GM19324 (cell line): ENCODE data around the gene OVOL3.
"Not testable (repeated sequence)": the region's sequence is repeated elsewhere in the genome, so short reads cannot be mapped to it uniquely, and the experiment has no call there.

Experiments used
- ATAC-seq: cut with Tn5 transposase; IDR thresholded peaks from one replicate; pipeline ENCODE4 v1.9.1; 2021; ENCODE audit warnings: mild to moderate bottlenecking, moderate library complexity; ENCODE audit not compliant: unreplicated experiment, low FRiP score

The OVOL3 gene

GRCh38 chr19:36110487-36111199, at the start of gene OVOL3:
TSS of gene OVOL3 (plus strand) at chr19:36111143. CDS start at chr19:36111203, 60 bp downstream.
- ATAC-seq, result no peak

DNA sequence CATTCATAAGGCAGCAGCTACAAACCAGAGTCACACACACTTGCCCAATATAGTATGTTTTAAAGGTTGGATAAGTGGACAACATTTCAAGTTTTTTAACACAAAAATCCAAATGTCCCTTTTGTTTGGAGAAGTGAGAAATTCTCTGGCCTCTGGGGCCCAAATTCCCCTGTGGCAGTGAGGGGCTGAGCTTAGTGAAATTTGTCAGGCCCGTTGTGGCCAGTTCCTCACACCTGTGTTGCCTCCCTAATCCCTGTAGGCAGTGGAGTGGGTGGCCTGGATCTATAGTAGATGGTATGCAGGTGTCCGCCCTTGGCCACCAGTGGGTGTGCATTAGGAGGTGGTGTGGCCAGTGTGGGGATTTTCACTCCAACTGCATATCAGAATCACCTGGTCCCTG, 49.6 kb upstream of the OVOL3 start:
- ATAC-seq, result no peak

DNA sequence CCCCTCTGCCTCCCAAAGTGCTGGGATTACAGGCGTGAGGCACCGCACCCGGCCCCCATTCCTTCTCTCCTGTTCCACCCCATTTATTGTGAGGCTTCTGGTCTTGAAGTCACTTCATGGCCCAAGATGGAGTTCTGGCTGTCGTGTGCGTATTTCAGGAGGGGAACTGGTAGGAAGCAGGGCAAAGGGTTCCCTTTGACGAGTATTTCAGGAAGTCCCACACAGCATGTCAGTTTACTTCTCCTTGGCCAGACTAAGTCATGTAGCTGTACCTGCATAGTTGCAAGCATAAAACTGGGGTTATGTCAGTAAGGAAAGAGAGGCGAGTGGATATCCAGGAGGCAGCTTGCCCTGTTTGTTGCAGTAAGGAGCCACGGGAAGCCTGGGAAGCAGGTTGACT, 46.1 kb upstream of the OVOL3 start:
- no peak for ATAC-seq

DNA sequence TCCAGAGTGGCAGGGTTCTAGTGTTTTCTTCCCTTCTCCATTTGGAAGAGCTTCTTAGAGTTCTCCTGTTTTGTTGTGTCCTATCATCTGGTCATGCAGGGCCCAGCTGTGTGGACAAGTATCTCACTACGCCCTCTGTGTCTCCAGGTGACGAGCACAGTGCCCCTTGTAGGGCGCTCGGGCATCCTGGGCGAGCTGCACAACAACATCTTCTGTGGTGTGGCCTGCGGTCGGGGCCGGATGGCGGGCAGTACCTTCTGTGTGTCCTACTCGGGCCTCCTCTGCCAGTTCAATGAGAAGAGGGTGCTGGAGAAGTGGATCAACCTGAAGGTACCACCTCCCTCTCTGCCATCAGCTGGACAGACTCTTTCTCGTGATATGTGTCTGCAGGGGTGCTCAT, 43.3 kb upstream of the OVOL3 start:
- no peak for ATAC-seq

- ATAC-seq, result not testable (repeated sequence)
Measured at GRCh38 chr19:36068810-36069499, 42.0 kb upstream of the OVOL3 start.

DNA sequence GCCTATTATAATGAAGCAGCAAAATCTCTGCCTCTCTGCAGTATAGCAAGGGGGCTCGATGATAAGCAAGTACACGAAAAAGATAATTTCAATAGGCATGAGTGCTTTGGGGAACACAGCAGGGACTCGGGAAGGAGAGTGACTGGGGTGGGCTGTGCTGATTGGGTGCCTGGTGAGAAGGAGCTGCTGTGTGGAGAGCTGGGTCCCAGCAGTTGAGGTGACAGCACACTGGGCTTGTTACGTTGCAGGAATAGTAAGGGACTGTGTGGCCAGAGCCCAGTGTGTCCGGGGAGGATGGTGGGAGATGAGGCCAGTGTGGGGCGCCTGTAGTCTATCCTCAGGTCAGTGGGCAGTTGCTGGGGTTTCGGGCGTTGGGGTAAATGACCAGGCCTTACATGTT, 38.9 kb upstream of the OVOL3 start:
- no peak for ATAC-seq

- ATAC-seq, result no peak
Measured at GRCh38 chr19:36073121-36073876, 37.6 kb upstream of the OVOL3 start.

GRCh38 chr19:36079389-36079945, 31.5 kb upstream of the OVOL3 start:
- no peak for ATAC-seq

DNA sequence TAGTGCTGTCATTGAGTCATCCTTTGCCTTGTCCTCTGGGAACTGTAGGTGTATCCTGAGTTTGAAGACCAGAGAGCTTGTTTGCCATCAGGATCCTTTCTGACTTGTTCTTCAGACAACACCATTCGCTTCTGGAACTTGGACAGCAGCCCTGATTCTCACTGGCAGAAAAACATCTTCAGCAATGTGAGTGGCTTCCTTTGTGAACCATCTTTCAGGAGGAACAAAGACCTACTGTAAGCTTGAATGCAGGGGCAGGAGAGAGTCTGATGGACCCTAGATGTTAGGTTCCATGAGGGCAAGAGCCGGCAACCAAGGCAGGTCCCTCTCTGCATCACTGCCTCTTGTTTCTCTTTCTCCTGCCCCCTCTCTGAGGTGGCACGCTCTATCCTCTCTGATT, 29.6 kb upstream of the OVOL3 start:
- no peak for ATAC-seq

GRCh38 chr19:36081894-36082293, 29.0 kb upstream of the OVOL3 start:
- ATAC-seq, result no peak

GRCh38 chr19:36082916-36083315, 28.0 kb upstream of the OVOL3 start:
- ATAC-seq, result no peak

GRCh38 chr19:36084231-36085009, 26.5 kb upstream of the OVOL3 start:
- no peak for ATAC-seq

GRCh38 chr19:36086326-36086725, 24.6 kb upstream of the OVOL3 start:
- no peak for ATAC-seq

GRCh38 chr19:36089847-36090246, 21.1 kb upstream of the OVOL3 start:
- no peak for ATAC-seq

DNA sequence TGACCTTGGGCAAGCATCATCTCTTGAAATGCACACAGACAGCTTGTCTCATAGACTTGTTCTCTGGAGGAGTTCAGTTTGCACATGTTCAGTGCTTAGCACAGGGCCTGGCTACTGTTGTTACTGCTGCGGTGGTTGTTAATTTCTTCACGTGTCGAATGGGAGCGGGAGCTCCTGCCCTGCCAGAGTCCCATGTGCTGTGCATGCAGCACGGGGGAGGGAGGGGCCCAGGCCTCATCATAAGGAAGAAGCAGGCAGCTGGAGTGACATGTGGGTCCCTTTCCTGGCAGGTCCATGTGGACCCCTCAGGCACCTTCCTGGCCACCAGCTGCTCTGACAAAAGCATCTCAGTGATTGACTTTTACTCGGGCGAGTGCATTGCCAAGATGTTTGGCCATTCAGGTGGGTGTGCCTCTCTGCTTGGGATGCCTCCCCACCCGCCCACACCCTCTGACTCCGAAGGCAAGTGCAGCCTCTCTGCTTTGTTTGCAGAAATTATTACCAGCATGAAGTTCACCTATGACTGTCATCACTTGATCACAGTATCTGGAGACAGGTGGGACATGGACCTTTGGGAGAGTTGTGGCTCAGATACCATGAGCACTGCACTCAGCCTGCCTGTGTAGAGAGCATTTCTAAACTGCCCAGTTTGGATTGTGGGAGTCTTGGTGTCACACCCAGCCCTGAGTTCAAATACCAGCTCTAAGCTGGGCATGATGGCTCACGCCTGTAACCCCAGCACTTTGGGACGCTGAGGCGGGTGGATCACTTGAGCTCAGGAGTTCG, 19.8 kb upstream of the OVOL3 start:
- no peak for ATAC-seq

- ATAC-seq, result no peak
Measured at GRCh38 chr19:36092566-36092965, 18.4 kb upstream of the OVOL3 start.

- ATAC-seq, result no peak
Measured at GRCh38 chr19:36093146-36093662, 17.7 kb upstream of the OVOL3 start.

DNA sequence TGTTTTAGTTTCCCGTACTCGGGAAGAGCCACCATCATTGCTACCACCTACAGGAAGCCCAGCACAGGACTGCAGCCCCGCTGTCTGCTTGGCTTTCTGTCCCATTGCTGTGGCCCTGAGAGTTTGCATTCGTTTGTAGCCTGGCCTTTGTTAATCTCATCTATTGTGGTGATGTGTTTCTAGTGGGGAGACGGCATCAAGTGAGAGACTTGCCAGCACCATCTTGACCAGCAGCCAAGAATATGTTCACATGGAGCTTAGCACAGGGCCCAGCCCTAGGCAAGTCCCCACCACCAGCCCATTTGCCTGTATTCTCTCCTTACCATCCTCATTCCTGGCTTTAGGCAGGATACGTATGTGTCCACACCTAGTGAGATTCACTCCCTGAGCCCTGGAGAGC, 17.3 kb upstream of the OVOL3 start:
- ATAC-seq, result no peak

DNA sequence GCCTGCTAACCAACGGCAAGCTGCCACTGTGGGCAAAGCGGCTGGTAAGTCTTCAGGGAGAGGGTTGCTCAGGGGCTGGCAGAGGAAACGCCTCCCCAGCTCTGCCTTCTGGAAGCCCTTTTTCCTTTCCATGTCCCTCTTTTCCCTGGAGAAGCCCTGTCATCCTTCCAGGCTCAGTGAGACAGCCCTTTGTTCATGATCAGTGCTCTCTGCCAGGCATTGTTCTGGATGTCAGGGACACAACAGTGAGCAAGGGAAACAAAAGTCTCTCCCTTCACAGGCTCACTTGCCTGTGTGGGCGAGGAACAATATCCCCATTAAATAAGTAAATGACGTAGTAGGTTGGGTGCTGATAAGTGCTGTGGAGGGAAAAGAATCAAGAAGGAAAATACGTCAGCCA, 13.9 kb upstream of the OVOL3 start:
- ATAC-seq, result no peak
